ENCODE measurements around the gene VILL.
A peak's percentile ranks its signal among the peaks of the same experiment; 100 is the strongest.

The VILL gene

DNA sequence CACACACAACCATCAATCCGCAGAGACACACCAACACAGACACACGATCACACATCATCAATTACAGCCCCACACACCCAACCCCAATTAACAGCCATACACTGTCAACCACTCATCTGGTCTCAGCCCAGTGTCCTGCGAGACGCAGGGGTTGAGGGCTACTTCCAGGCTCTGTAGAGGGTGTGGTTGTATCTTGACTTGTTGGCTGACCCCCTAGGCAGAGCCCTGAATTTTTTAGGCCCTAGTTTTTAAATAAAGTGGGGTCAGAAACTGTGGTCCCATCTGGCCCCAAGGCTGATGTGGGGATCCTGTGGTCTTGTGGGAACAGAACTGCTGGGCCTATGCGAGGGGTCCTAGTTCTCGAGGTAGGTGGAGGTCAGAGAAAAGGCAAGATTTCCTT is 9.2 kb downstream of the VILL start:
- no peak for DNase-seq (ENCODE audit: low read depth in 1 of 2, low spot score in 1 of 2)

- DNase-seq (ENCODE audit: low read depth in 1 of 2, low spot score in 1 of 2) = no peak
Measured at GRCh38 chr3:38000242-38000916, 9.8 kb downstream of the VILL start.

- no peak for DNase-seq (ENCODE audit: low read depth in 1 of 2, low spot score in 1 of 2)
Measured at GRCh38 chr3:38000965-38001455, 10.4 kb downstream of the VILL start.

GRCh38 chr3:38001456-38002081 is 11.0 kb downstream of the VILL start:
- no peak for DNase-seq (ENCODE audit: low read depth in 1 of 2, low spot score in 1 of 2)

GRCh38 chr3:38002291-38002876 is 11.8 kb downstream of the VILL start:
- DNase-seq (ENCODE audit: low read depth in 1 of 2, low spot score in 1 of 2) = no peak

- DNase-seq (ENCODE audit: low read depth in 1 of 2, low spot score in 1 of 2) = no peak
Measured at GRCh38 chr3:38002940-38003339, 12.4 kb downstream of the VILL start.

- DNase-seq (ENCODE audit: low read depth in 1 of 2, low spot score in 1 of 2) = peak; percentile 27 to 43
Measured at GRCh38 chr3:38003371-38003816, 12.8 kb downstream of the VILL start.

- DNase-seq (ENCODE audit: low read depth in 1 of 2, low spot score in 1 of 2) = no peak
Measured at GRCh38 chr3:38003817-38004414, 13.3 kb downstream of the VILL start.

DNA sequence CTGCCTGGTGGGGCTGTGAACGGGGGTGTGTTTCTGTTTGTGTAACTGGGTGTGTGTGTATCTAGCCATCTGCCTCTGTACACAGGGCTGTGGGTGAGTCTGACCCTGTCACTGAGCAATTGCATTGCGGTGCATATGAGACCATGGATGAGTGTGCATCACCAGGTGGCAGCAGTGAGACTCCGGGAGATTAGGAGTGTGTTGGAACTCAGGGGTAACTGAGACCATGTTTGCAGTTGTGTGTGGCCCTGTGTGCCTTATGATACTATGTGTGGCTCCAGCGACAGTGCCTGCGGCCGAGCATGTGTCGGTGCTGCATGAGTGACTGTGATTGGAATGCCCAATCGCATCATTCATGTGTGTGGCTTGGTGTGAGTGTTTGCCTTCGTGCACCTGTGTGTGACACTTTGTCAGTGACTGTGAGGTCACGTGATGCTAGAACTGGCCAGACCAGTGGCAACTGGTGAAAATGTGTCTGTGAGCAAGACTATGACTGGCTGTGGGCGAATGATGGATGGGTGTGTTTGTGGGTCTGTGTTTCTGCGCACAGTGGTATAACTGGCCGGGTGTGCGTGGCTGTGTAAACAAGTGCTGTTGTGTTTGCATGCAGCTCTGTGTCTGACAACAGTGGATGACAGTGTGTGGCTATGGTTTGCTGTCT is 14.0 kb downstream of the VILL start:
- no peak for DNase-seq (ENCODE audit: low read depth in 1 of 2, low spot score in 1 of 2)

DNA sequence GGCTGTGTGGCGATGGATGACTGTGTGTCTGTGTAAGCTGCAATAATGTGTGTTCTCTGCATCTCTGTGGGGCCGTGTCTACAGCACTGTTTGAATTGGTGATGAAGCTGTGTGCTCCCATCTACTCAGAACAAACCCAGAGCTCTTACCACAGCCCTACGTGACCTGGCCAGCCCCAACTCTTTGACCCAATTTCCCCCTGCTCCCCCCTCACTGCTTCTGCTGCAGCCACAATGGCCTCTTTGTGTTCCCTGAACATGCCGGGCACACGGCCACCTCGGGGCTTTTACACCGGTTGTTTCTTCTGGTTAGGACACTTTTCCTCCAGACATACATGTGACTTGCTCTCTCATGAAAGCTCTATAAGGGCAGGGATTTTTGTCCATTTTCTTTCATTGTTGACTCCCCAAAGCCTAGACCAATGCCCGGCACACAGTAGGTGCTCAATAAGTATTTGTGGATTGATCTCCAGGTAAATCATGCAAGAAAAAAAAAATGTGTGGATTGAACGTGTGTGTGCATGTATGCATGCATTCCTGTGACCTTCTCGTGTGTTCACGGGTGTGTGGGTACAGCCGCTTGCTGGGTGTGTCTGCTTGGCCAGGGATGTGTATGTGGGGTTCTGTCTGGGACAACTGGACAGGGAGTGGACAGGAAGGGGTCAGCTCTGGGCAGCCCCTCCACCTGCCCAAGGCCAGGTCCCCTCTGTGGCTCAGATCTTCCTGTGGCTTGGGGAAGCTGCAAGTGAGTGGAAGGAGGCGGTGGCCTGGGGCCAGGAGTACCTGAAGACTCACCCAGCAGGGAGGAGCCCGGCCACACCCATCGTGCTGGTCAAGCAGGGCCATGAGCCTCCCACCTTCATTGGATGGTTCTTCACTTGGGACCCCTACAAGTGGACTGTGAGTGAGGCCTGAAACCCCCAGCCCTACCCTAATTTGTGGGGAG is 14.8 kb downstream of the VILL start:
- no peak for DNase-seq (ENCODE audit: low read depth in 1 of 2, low spot score in 1 of 2)

- no peak for DNase-seq (ENCODE audit: low read depth in 1 of 2, low spot score in 1 of 2)
Measured at GRCh38 chr3:38006031-38006430, 15.4 kb downstream of the VILL start.

DNA sequence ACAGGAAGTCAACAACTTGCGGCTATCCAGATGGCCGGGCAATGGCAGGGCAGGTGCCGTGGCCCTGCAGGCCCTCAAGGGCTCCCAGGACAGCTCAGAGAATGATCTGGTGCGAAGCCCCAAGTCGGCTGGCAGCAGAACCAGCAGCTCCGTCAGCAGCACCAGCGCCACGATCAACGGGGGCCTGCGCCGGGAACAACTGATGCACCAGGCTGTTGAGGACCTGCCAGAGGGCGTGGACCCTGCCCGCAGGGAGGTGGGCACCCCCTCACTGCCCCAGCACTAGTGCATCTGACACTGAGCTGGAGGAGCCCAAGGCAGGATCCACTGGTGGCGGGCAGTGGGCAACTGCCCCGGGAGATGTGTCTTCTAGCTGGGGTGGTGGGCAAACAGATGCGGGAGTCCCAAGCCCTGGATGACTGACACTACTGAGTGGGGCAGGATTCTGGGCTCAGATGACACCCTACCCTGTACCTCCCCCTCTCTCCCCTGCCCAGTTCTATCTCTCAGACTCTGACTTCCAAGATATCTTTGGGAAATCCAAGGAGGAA is 15.9 kb downstream of the VILL start:
- no peak for DNase-seq (ENCODE audit: low read depth in 1 of 2, low spot score in 1 of 2)

DNA sequence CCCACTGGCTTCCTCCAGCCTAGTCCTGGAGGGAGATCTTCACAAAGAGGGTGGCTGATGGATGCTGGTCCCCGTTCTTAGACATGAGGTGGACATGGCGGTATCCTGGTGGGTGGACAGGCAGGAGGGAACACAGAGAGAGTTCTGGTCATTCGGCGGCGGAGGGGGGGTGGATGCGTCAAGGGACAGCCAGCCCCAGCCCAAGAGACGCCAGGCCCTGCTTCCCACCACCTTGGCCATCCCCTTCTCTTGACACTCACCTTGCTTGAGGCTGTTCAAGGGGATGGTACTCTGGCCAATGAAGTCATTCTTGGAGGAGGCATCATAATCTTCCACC is 17.1 kb downstream of the VILL start:
- no peak for DNase-seq (ENCODE audit: low read depth in 1 of 2, low spot score in 1 of 2)

- DNase-seq (ENCODE audit: low read depth in 1 of 2, low spot score in 1 of 2) = no peak
Measured at GRCh38 chr3:38008191-38008701, 17.7 kb downstream of the VILL start.

- no peak for DNase-seq (ENCODE audit: low read depth in 1 of 2, low spot score in 1 of 2)
Measured at GRCh38 chr3:38008971-38009580, 18.5 kb downstream of the VILL start.

DNA sequence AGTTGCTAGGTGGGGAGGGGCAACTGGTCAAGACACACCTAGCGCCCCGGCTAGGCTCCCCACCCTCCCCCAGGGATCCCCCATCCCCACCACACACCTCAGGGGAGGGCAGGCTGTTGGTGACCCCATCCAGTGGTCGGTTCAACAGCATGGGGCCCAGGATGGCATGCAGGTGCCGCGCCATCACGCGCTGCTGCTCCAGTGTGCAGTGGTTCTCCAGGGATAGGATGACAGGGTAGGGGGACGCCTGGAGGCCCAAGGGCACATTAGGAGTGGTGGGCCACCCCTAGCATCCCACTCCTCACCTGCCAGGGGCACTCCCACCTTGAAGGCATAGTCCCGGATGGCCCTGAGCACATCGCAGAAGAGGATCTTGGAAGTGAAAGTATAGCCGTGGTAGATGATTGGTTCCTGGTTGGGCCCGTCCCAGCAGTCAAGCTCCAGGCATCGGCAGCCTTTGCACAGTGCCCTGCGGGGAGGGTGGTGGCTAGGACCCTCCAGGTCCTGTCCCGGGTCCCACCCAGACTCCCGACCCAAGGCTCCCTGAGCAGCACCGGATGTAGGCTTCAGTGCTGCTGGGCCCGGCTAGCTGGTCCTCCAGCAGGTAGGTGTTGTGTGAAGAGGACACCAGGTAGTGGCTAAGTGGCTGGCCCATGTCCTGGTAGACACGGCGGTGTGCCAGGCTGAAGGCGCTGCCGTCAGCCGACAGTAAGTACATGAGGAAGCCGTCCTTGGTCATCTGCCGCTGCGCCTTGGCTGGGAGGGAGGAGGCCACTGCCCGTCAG is 19.4 kb downstream of the VILL start:
- DNase-seq (ENCODE audit: low read depth in 1 of 2, low spot score in 1 of 2) = no peak

GRCh38 chr3:38011111-38011510 is 20.5 kb downstream of the VILL start:
- DNase-seq (ENCODE audit: low read depth in 1 of 2, low spot score in 1 of 2) = no peak

GRCh38 chr3:38015485-38015884 is 24.9 kb downstream of the VILL start:
- DNase-seq (ENCODE audit: low read depth in 1 of 2, low spot score in 1 of 2) = no peak

DNA sequence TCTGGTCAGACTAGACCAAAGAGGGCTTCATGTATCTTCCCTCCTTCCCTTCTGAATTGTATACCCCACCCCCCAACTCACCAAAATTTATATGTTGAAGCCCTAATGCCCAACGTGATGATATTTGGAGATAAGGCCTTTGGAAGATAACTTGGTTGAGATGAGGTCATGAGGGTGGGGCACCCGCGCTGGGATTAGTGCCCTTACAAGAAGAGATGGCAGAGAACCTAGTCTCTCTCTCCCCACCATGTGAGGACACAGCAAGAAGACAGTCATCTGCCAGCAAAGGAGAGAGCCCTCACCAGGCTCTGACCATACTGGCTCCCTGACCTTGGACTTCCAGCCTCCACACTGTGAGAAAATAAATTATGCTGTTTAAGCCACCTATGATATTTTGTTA is 25.4 kb downstream of the VILL start:
- no peak for DNase-seq (ENCODE audit: low read depth in 1 of 2, low spot score in 1 of 2)

Measured in activated T-helper 1 cell treated with anti-CD3 and anti-CD28 coated beads, Interleukin-2, amount 50 U/mL, for 16 hours (primary cell).